Stimulated activated CD4-positive, alpha-beta T cell treated with anti-CD3 and anti-CD28 coated beads, Interleukin-1b, Interleukin-23, amount 100 ng/mL, for 48 hours (primary cell): ENCODE data around the gene MTERF1.
"Not testable (repeated sequence)": the region's sequence is repeated elsewhere in the genome, so short reads cannot be mapped to it uniquely, and the experiment has no call there.

Experiments
- DNase-seq: peaks from one replicate; pipeline ENCODE4 v3.0.0-alpha.2; 2020

MTERF1 gene

DNA sequence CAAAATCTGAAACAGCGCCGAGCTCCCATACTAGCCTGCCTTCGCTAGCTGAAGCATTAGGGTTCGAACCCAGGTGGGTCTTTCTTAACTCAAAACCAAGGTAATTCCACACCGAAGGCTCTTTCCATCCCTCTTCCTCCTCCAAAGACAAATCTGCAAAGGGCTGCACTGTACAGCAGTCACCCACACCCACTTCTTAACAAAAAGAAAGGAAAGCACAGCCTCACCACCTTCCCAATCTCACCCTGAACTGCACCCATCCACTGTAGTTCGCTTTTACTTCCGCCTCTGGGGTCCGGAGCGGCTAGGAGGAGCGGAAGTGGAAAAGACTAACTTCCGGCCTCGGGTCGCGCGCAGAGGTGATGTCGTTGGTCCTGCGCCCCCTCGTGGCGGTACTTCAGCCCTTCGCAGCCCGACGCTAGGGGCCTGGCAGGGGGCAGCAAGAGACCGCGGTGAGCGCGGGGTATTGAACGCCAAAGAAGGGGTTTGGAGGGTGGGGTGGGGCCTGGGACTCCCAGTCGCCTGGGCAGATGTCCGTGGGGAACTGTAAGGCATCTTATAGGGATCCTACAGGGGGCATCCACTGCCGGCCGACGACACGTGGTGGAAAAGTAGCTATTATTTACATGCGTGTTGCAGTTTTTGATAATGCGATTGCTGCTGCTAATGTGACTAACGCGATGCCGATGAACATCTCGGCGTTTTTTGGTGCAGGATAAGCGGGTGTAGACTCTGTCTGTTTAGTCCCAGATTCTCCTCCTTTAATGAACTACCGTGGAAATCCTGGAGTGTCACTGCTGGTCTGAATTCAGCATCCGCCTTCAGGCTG lies at the start of gene MTERF1:
Gene MTERF1, minus strand, starts transcription at position 290 of the 829 bp plus-strand sequence. CDS start 619 bp downstream, outside the sequence.
- DNase-seq = peak; percentile 93

DNA sequence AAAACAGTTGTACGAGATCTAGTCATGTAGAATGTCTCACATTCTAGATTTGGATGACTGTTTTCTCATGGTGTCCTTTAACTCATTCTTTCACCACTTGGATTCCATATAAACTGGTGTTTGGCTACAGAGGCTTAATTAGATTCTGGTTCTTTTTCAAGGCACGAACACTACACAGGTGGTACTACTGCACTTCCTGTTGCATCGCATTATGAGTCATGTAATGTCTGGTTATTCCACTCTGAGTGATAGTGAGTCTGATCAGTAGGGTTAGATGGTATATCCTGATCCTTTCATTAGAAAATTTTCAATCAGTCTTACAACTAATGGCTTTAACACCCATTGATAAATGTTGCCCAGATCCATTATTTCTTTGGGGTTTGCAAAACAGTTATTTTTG lies 49.0 kb upstream of the MTERF1 start:
- no peak for DNase-seq

DNA sequence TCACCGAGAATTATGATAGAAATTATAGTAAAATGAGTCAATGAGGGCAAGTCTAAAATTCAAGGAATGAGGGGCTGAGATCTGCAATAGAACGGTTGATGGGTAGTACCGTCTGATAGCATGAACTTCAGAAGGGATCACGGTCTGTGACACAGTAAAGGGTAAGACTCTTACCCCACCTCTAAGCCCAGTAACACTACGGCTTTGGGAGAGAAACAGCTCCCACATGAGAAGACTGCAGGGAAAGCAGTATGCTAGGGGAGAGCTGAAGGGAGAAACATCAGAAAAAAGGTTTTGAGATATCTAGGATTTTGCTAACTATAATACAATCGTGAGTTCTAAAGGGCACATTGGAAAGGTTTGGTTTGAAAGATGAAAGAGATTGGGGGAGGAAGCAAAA lies 47.4 kb upstream of the MTERF1 start:
- DNase-seq = no peak

DNA sequence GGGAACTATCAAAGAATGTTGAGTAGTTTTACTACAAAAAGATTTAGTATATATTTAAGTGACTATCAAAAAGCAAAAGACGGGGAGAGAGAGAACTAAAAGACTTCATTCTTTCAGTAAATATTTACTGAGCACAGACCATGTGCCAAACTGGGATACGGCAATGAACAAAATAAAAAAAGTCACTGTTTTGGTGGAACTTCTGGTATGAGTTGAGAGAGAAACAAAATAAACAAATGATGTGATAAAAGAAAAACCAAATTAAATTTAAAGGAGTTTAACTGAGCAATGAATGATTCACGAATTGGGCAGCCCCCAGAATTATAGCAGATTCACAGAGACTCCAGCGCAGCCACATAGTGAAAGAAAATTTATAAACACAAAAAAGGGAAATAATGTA lies 42.4 kb upstream of the MTERF1 start:
- DNase-seq = no peak

GRCh38 chr7:91918356-91918755 lies 37.9 kb upstream of the MTERF1 start:
- no peak for DNase-seq

- DNase-seq = no peak
Observed at GRCh38 chr7:91916051-91916440, 35.5 kb upstream of the MTERF1 start.

DNA sequence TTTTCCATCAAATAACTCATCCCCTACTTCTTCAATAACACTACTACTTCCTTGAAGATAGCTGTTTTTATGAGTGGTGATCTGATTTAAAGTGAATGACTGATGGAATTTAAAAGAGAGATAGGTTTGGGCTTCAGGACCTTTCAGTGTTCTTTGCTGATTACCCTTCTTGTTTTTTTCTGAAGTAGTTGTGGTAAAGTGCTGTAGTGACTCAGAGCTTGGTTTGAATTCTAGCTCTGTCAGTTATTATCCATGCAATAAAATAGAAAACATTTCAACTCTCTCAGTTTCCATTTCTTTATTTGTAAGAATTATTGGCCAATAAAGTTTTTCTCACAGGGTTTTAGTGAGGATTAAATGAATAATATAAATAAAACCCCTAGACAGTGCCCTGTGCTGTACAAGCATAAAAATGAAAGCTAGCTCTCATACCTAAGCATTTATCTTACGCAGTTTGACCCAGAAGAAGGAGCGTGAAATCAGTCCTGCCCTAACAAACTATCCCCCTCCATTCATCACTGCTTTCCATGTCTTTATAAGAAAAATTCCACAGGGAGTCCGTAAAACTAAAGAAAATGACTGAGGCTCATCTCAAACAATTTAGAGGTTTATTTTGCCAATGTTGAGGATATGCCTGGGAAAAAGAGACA lies 35.0 kb upstream of the MTERF1 start:
- no peak for DNase-seq

DNA sequence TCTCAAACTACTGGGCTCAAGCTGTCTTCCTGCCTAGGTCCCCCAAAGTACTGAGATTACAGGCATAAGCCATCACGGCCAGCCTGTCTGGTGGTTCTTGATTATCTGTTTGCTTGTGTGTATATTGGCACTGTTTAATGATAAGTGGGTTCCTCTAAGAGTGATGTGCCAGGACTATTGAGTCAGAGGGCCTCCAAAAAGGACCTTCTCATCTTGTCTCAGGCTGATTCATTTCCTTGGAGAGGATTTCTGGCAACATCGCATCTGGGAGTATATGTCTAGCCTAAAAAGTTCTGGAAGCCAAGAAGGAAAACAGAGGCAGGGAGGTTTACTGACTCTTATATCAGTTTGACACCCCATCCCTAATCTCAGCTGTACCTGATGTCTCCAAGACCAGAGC lies 33.1 kb upstream of the MTERF1 start:
- no peak for DNase-seq

DNA sequence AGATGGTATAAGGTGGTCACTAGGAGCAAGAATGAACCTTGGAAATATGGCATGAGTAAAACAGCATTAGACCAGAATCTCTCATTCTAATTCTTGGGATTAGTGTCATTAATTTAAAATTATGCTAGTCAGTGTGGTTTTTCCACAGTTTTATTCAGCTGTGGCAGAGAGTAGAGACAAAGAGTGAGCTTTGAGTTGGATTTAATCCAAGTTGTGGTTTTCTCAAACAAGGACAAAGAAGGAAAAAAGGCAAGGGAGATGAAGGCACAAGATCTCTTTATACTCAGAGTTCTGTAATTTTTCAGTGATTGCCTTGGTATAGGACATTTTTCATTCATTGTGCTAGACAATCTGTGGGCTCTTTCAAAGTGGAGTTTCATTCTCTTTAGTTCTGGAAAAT lies 32.0 kb upstream of the MTERF1 start:
- DNase-seq = no peak

- DNase-seq = no peak
Observed at GRCh38 chr7:91911121-91911520, 30.6 kb upstream of the MTERF1 start.

DNA sequence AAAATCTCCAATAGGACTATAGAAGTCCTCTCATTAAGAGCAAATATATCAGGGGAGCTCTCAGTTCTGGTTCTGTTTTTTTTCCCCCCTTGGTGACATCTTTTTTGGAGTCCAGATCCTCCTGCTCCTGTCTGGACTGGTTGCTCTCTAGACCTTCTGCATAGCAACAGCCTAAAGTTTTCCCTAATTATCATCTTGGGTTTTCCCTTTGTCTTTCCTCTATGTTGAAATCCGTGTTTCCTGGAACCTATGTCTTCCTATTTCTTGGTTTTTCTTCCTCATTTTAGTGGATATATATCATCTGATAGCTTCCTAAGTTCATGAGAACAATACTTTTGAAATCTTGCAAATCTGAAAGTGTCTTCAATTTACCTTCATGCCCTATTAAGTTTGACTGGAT lies 29.7 kb upstream of the MTERF1 start:
- no peak for DNase-seq

GRCh38 chr7:91899563-91899962 lies 19.1 kb upstream of the MTERF1 start:
- DNase-seq = no peak

DNA sequence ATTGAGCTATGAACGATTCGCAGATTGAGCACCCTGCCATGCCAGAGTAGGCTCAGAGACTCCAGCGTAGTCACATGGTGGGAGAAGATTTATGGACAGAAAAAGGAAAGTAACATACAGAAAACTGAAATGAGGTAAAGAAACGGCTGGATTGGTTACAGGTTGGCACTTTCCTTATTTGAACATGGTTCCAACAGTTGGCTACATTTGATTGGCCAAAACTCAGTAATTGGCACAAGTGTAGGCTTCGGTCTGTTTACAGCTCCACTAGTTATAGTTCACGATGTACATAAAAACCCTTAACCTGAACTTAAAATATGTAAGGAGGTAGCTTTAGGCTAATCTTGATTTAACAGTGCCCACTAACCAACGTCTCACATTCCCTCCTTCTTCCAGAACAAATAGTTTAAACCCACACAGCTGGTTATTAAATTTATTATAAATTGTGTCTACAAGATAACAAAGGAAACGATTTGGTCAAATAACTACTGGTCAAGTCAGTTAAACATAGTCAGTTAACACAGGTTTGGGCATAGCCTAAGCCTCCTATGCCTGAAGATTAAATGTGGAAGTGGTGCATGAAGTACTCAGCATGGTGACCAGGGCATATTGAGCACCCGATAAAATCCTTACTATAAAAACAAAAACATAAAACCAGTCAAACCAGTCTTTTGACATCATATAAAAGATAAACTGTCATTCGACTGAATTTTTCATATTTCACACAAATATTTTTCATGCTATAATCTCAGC lies 17.9 kb upstream of the MTERF1 start:
- no peak for DNase-seq

GRCh38 chr7:91894781-91895480 lies 14.4 kb upstream of the MTERF1 start:
- no peak for DNase-seq

DNA sequence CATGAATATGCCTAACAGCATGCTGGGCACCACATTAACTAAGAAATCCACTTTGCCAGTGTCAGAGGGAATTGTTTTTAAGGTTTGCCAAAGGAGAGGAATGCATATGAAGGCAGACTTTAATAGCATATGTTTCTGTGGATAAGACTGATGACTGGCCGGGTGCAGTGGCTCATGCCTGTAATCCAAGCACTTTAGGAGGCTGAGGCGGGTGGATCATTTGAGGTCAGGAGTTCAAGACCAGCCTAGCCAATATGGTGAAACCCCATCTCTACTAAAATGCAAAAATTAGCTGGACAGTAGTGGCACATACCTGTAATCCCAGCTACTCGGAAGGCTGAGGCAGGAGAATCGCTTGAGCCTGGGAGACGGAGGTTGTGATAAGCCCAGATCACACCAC lies 13.2 kb upstream of the MTERF1 start:
- DNase-seq = not testable (repeated sequence)

DNA sequence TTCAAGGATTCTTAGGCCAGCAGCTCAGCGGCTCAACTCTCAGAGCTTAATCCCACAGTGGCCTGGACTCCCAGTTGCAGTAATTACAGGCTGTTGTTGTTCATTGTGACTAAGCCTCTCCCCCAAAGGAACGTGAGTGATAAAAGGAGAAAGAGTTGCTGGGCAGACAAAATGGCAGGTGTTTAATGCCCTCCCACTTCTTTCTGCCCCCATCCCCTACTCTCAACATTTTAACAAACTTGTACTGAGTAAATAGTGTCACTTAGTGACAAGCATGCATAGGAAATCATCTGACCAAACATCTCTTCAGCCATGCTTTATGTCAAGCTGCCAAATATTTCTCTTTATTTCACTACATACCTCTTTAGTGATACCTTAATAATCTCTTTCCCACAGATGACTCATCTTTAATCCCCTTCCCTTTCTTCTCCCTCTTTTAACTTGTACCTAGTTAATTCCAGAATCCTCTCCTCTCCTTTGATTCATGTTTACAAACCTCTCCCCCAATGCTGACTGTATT lies 12.4 kb upstream of the MTERF1 start:
- no peak for DNase-seq

- DNase-seq = no peak
Observed at GRCh38 chr7:91892099-91892705, 11.7 kb upstream of the MTERF1 start.

DNA sequence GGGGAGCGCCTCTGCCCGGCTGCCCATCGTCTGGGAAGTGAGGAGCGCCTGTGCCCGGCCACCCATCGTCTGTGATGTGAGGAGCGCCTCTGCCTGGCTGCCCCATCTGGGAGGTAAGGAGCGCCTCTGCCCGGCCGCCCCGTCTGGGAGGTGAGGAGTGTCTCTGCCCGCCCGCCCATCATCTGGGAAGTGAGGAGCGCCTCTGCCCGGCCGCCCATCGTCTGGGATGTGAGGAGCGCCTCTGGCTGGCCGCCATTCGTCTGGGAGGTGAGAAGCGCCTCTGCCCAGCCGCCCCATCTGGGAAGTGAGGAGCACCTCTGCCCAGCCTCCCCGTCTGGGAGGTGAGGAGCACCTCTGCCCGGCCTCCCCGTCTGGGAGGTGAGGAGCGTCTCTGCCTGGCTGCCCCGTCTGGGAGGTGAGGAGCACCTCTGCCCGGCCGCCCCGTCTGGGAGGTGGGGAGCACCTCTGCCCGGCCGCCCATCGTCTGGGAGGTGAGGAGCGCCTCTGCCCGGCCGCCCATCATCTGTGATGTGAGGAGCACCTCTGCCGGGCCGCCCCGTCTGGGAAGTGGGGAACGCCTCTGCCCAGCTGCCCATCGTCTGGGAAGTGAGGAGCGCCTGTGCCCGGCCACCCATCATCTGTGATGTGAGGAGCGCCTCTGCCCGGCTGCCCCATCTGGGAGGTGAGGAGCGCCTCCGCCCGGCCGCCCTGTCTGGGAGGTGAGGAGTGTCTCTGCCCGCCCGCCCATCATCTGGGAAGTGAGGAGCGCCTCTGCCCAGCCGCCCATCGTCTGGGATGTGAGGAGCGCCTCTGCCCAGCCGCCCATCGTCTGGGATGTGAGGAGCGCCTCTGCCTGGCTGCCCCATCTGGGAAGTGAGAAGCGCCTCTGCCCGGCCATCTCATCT lies 8.0 kb upstream of the MTERF1 start:
- DNase-seq = not testable (repeated sequence)

- not testable (repeated sequence) for DNase-seq
Observed at GRCh38 chr7:91887336-91888213, 7.1 kb upstream of the MTERF1 start.

DNA sequence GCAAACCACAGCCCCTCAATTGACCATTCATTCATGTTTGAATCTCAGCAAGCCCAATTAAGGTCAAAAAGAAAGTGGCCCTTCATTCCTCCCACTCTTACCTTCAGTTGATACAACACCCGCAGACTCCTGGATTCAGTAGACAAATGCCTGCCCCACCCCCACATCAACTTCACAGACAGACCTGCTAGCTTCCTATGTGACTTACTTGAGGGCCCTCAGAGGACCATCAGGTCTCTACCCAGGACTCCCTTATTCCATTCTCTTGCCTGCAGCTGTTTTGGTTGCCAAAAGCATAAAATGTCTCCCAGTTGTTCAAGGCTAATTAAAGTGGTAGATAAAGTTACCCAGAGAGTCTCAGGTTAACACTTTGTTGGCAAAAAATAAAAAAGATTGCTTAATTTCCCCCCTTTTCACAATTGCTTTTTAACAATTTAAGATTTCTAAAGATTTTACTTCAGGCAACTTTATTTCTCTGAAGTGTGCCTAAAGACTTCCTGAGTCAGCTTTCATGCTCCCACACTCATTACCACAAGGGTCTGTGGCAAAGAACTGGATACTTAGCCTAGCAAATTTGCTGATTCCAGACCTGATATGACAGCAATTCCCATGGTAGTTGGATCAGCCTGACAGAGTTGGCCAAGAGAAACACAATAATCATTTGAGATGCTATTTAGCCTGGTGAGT lies 3.3 kb upstream of the MTERF1 start:
- DNase-seq = no peak
